ENCODE measurements around the gene DTNBP1.

The DTNBP1 gene

DNA sequence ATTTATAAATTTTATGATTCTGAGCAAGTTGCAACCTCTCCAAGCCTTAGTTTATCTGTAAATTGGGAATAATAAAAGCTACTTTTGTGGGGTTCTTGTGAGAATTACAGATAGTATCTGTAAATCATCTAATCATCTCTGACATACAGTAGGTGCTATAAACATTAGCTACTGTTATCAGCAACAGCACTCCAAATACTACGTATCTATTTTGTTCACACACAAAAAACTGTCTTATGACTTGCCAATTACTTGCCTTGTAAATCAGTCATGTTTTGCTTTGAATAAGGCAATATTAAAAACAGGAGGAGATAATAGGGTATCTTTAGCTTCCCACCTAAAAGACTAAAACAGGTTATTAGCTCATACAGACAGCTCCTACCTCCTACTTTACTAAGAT lies 36.7 kb downstream of the DTNBP1 start:
- no peak overlapping the region for H3K4me3 Mint-ChIP-seq
- H3K4me1 Mint-ChIP-seq = peaks cover 13 to 19% of the 10 kb centered on the region in 2 donors
- peaks cover 6 to 11% of the 10 kb centered on the region in 2 donors for H3K36me3 Mint-ChIP-seq

DNA sequence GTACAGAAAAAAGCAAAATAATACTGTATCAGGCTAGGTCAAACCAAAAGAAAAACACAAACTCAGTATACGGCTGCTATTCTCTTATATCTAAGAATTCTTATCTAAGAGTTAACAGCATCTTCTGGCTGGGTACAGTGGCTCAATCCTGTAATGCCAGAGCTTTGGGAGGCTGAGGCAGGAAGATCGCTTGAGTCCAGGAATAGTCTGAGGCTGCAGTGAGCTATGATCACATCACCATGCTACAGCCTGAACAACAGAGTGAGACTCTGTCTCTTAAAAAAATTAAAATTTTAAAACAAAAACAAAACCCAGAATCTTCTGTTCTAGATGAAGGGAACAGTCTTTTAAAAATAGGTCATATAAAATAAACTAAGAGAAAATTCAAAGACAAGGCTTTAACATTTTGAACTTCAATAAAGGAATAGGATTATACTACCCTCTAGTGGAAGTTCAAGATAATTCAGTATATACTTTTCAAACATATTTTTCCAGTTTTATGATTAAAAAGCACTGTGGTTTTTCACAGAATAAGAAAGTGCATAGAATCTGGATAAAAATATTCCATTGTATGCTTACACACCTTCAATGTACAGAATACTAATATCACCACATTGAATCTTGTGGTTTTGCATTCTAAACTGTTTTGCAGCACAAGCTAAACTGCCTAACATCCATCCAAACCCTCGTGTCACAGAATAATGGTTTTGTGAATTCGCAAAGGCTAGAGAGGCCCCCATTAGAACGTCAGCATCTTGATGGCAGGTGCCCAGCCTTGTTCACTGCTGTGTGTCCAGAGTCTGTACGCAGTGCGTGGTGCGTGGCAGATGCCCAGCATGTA lies 39.3 kb downstream of the DTNBP1 start:
- Mint-ChIP-seq H3K27ac (no peak overlapping the region), H3K36me3 (peaks cover 10 to 16% of the 10 kb centered on the region in 2 donors), H3K4me1 (peaks cover 13 to 21% of the 10 kb centered on the region in 2 donors), H3K4me3 (no peak overlapping the region), H3K9me3 (no peaks in the 10 kb centered on the region), H3K27me3 (no peaks in the 10 kb centered on the region)
- no peak for DNase-seq
- no peak for ATAC-seq (replicated peaks)

More for the DNA sequence above, 36.7 kb downstream of the DTNBP1 start:
- ATAC-seq (replicated peaks) (no peak), DNase-seq (no peak)
- H3K27ac Mint-ChIP-seq = no peak overlapping the region
- no peaks in the 10 kb centered on the region for H3K27me3 Mint-ChIP-seq
- H3K9me3 Mint-ChIP-seq = no peaks in the 10 kb centered on the region

DNA sequence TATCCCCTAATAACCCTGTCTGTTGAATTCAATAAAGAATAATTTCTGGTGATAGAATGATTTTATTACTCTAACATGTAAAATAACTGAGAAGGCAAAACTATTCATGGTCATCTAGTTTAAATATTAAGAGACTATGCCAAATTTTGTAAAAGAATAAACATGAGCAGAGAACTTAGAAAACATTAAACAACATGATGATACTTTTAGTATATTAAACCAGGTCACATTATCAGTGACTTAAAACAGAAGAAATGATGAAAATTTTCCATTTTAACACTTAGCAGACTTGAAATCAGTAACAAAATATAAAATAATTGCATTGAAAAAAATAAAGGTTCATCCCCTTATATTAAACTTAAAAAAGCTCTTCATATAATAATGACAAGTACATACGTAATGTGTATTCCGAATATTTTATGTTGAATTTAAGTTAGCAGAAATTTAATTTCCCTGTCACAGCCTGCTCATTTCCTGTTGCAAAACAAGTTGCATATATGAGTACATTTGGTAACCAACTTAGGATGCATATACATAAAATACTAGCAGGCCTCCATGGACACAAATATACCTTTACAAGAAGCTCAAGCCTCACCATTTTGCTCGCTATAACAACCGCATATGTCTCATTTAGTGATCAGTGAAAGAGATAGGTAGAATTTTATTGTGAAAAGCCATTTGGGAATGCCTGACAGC lies 40.6 kb downstream of the DTNBP1 start:
- Mint-ChIP-seq H3K27ac (no peak overlapping the region), H3K27me3 (no peaks in the 10 kb centered on the region), H3K9me3 (no peaks in the 10 kb centered on the region), H3K4me3 (peak overlapping the region in 1 of 2 donors; percentile 56), H3K4me1 (peaks cover 10 to 34% of the 10 kb centered on the region in 2 donors), H3K36me3 (peaks cover 12 to 23% of the 10 kb centered on the region in 2 donors)
- no peak for ATAC-seq (replicated peaks)
- no peak for DNase-seq

DNA sequence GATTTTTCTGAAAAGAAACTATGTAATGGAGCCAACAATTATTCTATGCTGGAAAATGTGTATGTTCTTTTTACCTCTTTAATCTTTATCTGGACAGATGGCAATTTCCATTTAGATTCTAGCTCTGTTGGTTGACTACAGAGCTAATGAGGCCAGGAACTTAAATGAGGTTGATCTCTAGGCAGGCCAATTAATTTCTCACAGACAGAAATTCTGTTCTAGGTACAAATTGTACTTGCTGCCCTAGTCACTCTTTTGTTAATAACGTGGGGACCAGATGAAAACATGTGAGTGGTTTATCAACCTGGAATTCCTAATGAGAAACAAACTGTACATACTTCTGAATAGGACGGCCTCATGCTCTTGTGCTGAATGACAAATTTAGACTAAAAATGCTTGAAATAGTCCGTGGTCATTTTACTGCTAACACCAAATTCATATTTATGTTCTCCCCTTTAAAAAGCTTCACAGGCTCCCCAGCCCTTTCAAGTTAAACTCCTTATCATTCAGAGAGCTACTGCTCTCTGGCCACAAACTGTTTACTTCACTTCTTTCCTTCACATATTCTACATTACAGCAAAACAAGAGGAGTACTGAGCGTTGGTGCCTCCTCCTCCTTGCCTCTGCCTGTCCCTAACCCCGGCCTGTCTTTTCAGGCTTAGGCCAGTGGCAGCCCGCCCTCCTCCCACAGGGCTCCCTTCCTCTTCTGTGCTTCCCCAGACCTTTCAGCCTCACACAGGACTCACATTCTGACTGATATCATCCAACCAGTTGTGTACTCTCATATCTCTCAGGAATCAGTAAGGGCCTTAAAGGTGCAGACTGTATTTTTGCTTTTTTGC lies 41.4 kb downstream of the DTNBP1 start:
- DNase-seq = peak; percentile 58
- H3K9me3 Mint-ChIP-seq = no peaks in the 10 kb centered on the region
- no peaks in the 10 kb centered on the region for H3K27me3 Mint-ChIP-seq
- H3K36me3 Mint-ChIP-seq = peaks cover 11 to 25% of the 10 kb centered on the region in 2 donors
- H3K4me1 Mint-ChIP-seq = peaks cover 9 to 41% of the 10 kb centered on the region in 2 donors
- peak overlapping the region; percentile 37 to 56 for H3K4me3 Mint-ChIP-seq
- peak overlapping the region; percentile 76 for H3K27ac Mint-ChIP-seq
- peak; percentile 100 for ATAC-seq (replicated peaks)

GRCh38 chr6:15620611-15621010 lies 42.2 kb downstream of the DTNBP1 start:
- Mint-ChIP-seq H3K9me3 (no peaks in the 10 kb centered on the region), H3K4me1 (peaks cover 16 to 49% of the 10 kb centered on the region in 2 donors), H3K27me3 (no peaks in the 10 kb centered on the region), H3K27ac (no peak overlapping the region), H3K36me3 (peaks cover 11 to 31% of the 10 kb centered on the region in 2 donors), H3K4me3 (no peak overlapping the region)
- ATAC-seq (replicated peaks) = no peak
- DNase-seq = no peak

- Mint-ChIP-seq H3K36me3 (peaks cover 18 to 42% of the 10 kb centered on the region in 2 donors), H3K4me3 (no peak overlapping the region), H3K27me3 (no peaks in the 10 kb centered on the region), H3K4me1 (peaks cover 19 to 60% of the 10 kb centered on the region in 2 donors), H3K9me3 (peaks cover 0 to under 1% of the 10 kb centered on the region in 2 donors), H3K27ac (no peak overlapping the region)
- no peak for DNase-seq
- no peak for ATAC-seq (replicated peaks)
Measured at GRCh38 chr6:15619330-15619729, 43.5 kb downstream of the DTNBP1 start.

GRCh38 chr6:15618685-15619084 lies 44.1 kb downstream of the DTNBP1 start:
- peaks cover 25 to 48% of the 10 kb centered on the region in 2 donors for H3K36me3 Mint-ChIP-seq
- H3K4me3 Mint-ChIP-seq = no peak overlapping the region
- no peaks in the 10 kb centered on the region for H3K27me3 Mint-ChIP-seq
- DNase-seq (no peak), ATAC-seq (replicated peaks) (no peak)
- no peak overlapping the region for H3K27ac Mint-ChIP-seq
- H3K9me3 Mint-ChIP-seq = peaks cover 0 to 1% of the 10 kb centered on the region in 2 donors
- peaks cover 25 to 67% of the 10 kb centered on the region in 2 donors for H3K4me1 Mint-ChIP-seq

DNA sequence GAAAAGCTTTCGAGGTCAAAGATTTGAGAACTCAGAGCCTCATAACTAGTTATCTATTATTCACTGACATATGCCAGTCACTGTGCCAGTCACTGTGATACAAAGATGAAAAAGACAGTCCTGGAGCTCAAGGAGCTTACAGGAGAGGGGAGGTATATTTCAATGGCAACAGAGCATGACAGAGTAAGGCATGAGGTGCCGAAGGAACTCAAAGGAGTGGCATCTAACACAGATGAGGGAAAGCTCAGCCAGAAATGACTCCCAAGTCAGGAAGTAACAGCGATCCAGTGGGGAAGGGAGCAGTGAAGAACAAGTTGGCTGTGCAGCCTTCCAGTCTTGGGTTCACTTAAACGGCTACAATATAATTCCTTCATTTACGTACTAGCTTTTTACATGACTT lies 46.6 kb downstream of the DTNBP1 start:
- peaks cover 28 to 75% of the 10 kb centered on the region in 2 donors for H3K4me1 Mint-ChIP-seq
- ATAC-seq (replicated peaks) (no peak), DNase-seq (no peak)
- H3K36me3 Mint-ChIP-seq = peaks cover 38 to 63% of the 10 kb centered on the region in 2 donors
- H3K27me3 Mint-ChIP-seq = no peaks in the 10 kb centered on the region
- H3K27ac Mint-ChIP-seq = peak overlapping the region; percentile 85
- peak overlapping the region in 1 of 2 donors; percentile 30 for H3K4me3 Mint-ChIP-seq
- H3K9me3 Mint-ChIP-seq = peaks cover 0 to 1% of the 10 kb centered on the region in 2 donors

- H3K4me1 Mint-ChIP-seq = peaks cover 28 to 72% of the 10 kb centered on the region in 2 donors
- ATAC-seq (replicated peaks) = peak; percentile 69 to 76
- H3K27me3 Mint-ChIP-seq = no peaks in the 10 kb centered on the region
- H3K4me3 Mint-ChIP-seq = peak overlapping the region in 1 of 2 donors; percentile 30
- no peak for DNase-seq
- H3K36me3 Mint-ChIP-seq = peaks cover 40 to 68% of the 10 kb centered on the region in 2 donors
- peak overlapping the region; percentile 85 for H3K27ac Mint-ChIP-seq
- peaks cover 0 to 1% of the 10 kb centered on the region in 2 donors for H3K9me3 Mint-ChIP-seq
Measured at GRCh38 chr6:15615802-15616201, 47.0 kb downstream of the DTNBP1 start.

- Mint-ChIP-seq H3K27me3 (no peaks in the 10 kb centered on the region), H3K4me3 (peak overlapping the region; percentile 23 to 33), H3K9me3 (peaks cover 0 to 1% of the 10 kb centered on the region in 2 donors), H3K4me1 (peaks cover 28 to 72% of the 10 kb centered on the region in 2 donors), H3K36me3 (peaks cover 46 to 83% of the 10 kb centered on the region in 2 donors), H3K27ac (peak overlapping the region; percentile 90)
- DNase-seq (no peak), ATAC-seq (replicated peaks) (no peak)
Measured at GRCh38 chr6:15614277-15614676, 48.6 kb downstream of the DTNBP1 start.

DNA sequence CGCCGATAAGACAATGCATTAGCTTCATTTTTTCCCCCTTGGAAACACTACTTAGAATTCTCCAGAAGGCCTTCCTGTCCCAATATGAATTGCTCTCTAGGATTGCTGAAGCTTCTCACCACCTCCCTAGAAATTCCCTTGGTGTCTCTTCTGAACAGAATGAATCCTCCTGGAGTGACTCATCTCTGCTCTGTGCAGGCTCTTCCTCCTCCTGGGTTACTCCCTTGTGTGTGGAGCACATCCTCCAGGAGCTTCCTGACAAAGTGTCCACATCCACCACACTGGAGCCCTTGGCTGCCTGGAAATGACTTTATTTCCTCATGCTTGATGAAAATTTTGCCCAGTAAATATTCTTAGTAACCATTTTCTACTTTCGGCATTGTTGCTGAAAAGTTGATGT lies 54.4 kb downstream of the DTNBP1 start:
- ATAC-seq (replicated peaks) (no peak), DNase-seq (no peak)
- Mint-ChIP-seq H3K4me3 (no peak overlapping the region), H3K4me1 (peaks cover 18 to 28% of the 10 kb centered on the region in 2 donors), H3K27me3 (no peaks in the 10 kb centered on the region), H3K9me3 (no peaks in the 10 kb centered on the region), H3K36me3 (peaks cover 36 to 59% of the 10 kb centered on the region in 2 donors), H3K27ac (no peak overlapping the region)

DNA sequence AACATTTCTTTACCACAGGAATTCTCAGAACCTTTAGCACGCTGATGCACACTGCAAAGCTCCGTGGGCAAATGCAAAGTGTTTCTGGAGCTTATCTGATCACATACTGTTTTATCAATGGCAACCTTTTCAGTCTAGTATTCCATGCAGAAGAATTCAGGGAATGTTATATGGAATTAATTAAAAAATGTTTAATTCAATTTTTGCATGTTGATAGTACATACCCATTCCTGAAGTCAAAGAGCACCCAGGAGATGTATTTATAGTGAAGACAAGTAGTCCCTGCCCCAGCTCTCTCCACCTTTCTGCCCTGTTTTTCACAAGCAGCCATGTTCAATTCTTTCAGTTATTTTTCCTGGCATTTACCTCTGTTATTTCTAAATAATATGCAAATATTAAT lies 55.2 kb downstream of the DTNBP1 start:
- H3K4me3 Mint-ChIP-seq = no peak overlapping the region
- H3K27ac Mint-ChIP-seq = no peak overlapping the region
- H3K9me3 Mint-ChIP-seq = no peaks in the 10 kb centered on the region
- no peak for DNase-seq
- peaks cover 14 to 20% of the 10 kb centered on the region in 2 donors for H3K4me1 Mint-ChIP-seq
- no peaks in the 10 kb centered on the region for H3K27me3 Mint-ChIP-seq
- peaks cover 33 to 54% of the 10 kb centered on the region in 2 donors for H3K36me3 Mint-ChIP-seq
- ATAC-seq (replicated peaks) = no peak

DNA sequence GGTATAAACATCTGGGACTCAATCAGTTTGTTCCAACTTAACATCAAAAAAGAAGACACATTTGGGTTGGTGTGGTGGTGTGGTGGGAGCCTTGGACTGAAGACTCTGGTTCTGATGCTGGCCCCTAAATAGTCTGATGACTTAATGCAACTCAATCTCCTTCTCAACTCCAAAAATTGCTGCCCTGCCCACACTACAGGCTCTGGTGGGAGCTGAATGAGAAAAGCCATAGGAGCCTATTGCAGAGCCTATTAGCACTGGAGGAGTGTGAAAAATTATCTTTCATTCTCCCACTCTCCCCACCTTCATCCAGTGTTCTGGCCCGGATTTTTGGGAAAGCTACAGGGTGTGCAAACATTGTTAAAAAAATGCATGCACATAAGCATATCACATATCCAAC lies 56.5 kb downstream of the DTNBP1 start:
- DNase-seq (no peak), ATAC-seq (replicated peaks) (no peak)
- Mint-ChIP-seq H3K9me3 (no peaks in the 10 kb centered on the region), H3K36me3 (peaks cover 31 to 47% of the 10 kb centered on the region in 2 donors), H3K27ac (no peak overlapping the region), H3K27me3 (no peaks in the 10 kb centered on the region), H3K4me1 (peaks cover 11% of the 10 kb centered on the region in 2 donors), H3K4me3 (no peak overlapping the region)

DNA sequence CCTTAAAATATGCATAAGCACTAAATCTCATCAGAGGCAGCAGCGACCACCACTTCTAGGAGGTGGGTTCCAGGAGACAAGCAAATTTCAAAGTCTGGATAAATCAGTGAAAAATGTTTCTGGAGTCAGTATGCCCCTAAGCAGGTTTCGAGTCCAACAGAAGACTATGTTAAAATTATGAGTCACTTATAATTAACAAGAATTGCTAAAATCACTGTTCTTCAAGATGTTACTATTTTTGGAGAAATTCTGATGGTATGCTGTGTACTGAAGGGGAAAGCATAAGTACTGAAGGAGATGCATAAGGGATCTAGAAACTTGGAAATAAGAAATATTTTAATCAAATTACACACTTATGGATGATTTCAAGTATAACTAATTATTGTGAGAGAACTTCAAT lies 58.0 kb downstream of the DTNBP1 start:
- Mint-ChIP-seq H3K4me3 (no peak overlapping the region), H3K36me3 (peaks cover 32 to 43% of the 10 kb centered on the region in 2 donors)
- no peak for ATAC-seq (replicated peaks)

More for the DNA sequence above, 58.0 kb downstream of the DTNBP1 start:
- H3K27me3 Mint-ChIP-seq = no peaks in the 10 kb centered on the region
- peaks cover 20 to 21% of the 10 kb centered on the region in 2 donors for H3K4me1 Mint-ChIP-seq
- DNase-seq = no peak
- H3K27ac Mint-ChIP-seq = no peak overlapping the region
- no peaks in the 10 kb centered on the region for H3K9me3 Mint-ChIP-seq
